Pulmonary artery endothelial cell (primary cell): Measurements from ENCODE around the gene MTF1. TPM values are rescaled to one million over a fixed set of nuclear protein-coding genes. Genes with fewer than 3 reads are reported as not detected.

Experiments used
- DNase-seq: peaks from one replicate; pipeline ENCODE4 v3.0.0-alpha.2; 2011; ENCODE audit warnings: low read depth, low spot score
- total RNA-seq: library from RNA; depleted of rRNA; stranded (reverse); fragments of >200 nt; gene quantifications from 2 replicates; pipeline ENCODE4 v1.2.3, GENCODE V29; 2014

MTF1 gene
- total RNA-seq, 1 donor from 2014 or later = 2.2 TPM

GRCh38 chr1:37868466-37868865 lies 9.1 kb upstream of the MTF1 start:
- no peak for DNase-seq

GRCh38 chr1:37867784-37868183 lies 8.4 kb upstream of the MTF1 start:
- no peak for DNase-seq

GRCh38 chr1:37866491-37866890 lies 7.1 kb upstream of the MTF1 start:
- DNase-seq = no peak

- DNase-seq = no peak
These were observed 6.1 kb upstream of the MTF1 start for GRCh38 chr1:37865348-37866120.

- no peak for DNase-seq
These were observed 2.9 kb upstream of the MTF1 start for GRCh38 chr1:37862330-37862729.

- no peak for DNase-seq
These were observed 1.8 kb upstream of the MTF1 start for GRCh38 chr1:37861151-37861550.

DNA sequence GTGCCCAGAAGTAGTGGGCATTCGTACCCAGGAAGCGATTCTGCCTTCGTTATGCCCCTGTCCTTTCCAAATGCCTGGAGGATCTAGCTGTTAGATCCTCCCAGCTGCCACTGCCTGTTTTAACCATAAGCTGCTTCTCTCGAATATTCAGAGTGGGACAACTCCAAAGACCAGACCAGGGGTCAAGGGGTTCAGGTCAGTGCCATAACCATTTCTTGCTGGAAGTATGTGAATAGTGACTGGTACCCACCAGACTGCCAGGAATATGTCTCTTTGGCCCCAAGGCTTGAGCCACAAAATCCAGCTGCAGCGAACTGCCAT lies 914 bp upstream of the MTF1 start:
- DNase-seq = no peak

GRCh38 chr1:37858931-37859506 lies 373 bp downstream of the MTF1 start:
- no peak for DNase-seq

DNA sequence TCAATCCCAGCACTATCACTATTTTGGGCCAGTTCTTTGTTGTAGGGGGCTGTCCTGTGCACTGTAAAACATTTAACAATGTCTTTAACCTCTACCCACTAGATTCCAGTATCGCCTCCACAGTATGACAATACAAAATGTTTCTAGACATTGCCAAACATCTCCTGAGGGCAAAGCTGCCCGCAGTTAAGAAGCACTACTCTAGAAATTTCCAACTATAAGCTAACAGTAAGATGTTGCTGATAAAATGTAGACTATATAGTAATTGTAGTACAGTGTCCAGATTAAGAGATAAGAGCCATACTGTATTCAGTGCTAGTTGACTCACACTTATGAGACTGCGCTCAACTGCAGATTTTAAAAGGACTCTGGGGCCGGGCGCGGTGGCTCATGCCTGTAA lies 5.0 kb downstream of the MTF1 start:
- DNase-seq = no peak

DNA sequence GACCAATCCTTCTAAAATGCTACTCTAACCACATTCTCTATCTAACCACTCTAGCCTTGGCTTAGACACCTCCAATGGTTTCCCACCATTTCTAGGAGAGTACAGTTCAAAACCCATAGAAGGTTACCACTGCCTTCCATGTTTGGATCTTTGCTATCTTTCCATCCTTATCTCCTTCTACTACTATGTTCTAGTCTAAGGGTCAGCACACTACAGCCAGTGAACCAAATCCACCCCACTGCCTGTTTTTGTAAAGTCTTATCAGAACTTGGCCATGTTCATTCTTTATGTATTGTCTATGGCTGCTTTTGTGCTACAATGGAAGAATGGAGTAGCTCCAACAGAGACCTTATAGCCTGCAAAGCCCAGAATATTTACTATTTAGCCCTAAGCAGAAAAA lies 6.2 kb downstream of the MTF1 start:
- DNase-seq = no peak

- DNase-seq = no peak
These were observed 7.6 kb downstream of the MTF1 start for GRCh38 chr1:37851782-37852210.

- no peak for DNase-seq
These were observed 8.1 kb downstream of the MTF1 start for GRCh38 chr1:37851262-37851661.

DNA sequence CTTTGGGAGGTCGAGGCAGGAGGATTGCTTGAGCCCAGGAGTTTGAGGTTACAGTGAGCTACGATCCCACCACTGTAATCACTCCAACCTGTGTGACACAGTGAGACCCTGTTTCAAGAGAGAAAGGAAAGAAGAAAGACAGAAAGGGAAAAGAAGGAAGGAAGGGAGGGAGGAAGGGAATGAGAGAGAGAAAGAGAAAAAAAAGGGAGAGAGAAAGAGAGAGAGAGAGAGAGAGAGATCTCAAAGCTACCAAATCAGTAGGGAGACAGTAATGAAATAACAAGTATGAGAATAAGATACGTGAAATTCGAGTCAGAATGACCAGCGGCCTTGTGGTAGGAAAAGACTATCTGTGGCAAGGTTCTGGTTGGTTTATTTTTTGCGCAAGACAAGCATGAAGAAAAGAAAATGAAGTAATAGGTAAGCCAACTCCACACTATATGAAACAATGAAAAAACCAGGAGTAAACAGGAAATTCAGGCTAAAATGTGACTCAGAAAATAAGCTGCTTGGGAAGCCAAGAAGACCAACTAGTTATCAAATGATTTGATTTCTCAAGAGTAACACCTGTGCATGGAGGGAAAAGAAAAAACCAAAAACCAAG lies 8.9 kb downstream of the MTF1 start:
- no peak for DNase-seq

GRCh38 chr1:37849480-37849879 lies 9.9 kb downstream of the MTF1 start:
- DNase-seq = no peak

GRCh38 chr1:37846647-37847339 lies 12.6 kb downstream of the MTF1 start:
- DNase-seq = no peak

- no peak for DNase-seq
These were observed 13.6 kb downstream of the MTF1 start for GRCh38 chr1:37845786-37846185.

GRCh38 chr1:37845049-37845646 lies 14.2 kb downstream of the MTF1 start:
- no peak for DNase-seq

GRCh38 chr1:37844536-37844935 lies 14.9 kb downstream of the MTF1 start:
- no peak for DNase-seq

DNA sequence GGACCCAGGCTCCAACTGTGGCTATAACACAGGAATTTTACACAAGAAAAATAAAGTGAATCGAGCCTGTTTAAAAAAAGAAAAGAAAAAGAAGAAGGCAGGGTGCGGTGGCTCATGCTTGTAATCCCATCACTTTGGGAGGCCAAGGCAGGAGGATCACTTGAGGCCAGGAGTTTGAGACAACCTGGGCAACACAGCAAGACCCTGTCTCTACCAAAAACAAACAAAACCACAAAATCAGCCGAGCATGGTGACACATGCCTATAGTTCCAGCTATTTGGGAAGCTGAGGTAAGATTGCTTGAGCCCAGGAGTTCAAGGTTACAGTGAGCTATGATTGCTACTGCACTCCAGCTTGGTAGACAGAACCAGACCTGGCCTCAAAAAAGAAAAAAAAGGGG lies 17.7 kb downstream of the MTF1 start:
- no peak for DNase-seq

DNA sequence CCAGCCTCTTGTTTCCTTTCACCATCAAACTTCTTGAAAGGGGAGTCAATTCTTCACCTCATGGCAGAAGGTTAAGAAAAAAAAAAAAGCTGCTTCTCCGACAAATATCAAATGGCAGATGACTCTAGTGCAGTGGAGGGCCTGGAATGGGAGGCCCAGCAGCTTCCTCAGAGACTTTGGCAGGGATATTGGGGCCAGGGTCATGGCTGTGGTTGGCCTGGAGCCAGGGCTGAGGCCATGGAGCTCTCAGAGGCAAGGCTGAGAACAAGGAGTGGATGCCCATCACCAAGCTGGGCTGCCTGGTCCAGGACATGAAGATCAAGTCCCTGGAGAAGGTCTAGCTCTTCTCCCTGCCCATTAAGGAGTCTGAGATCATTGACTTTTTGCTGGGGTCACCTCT lies 18.7 kb downstream of the MTF1 start:
- no peak for DNase-seq

GRCh38 chr1:37839676-37840075 lies 19.7 kb downstream of the MTF1 start:
- no peak for DNase-seq

- DNase-seq = no peak
These were observed 22.6 kb downstream of the MTF1 start for GRCh38 chr1:37836788-37837187.
